NCI-H460 (cell line): ENCODE measurements around the gene GAS2L1. TPM values are rescaled to one million over a fixed set of nuclear protein-coding genes. Genes with fewer than 3 reads are reported as not detected.
"Not testable (repeated sequence)": the region's sequence is repeated elsewhere in the genome, so short reads cannot be mapped to it uniquely, and the experiment has no call there.

ENCODE experiments used
- DNase-seq: peaks from one replicate; pipeline ENCODE4 v3.0.0-alpha.2; 2016; ENCODE audit warnings: low read depth; ENCODE audit errors: extremely low read depth
- total RNA-seq: library from RNA; depleted of rRNA; stranded (reverse); fragments of >200 nt; shearing (Covaris generic); gene quantifications from 2 replicates; pipeline ENCODE4 v1.2.3, GENCODE V29; 2014

Gene GAS2L1
- total RNA-seq, 1 experiment from 2014 or later, result 10.2 TPM

DNA sequence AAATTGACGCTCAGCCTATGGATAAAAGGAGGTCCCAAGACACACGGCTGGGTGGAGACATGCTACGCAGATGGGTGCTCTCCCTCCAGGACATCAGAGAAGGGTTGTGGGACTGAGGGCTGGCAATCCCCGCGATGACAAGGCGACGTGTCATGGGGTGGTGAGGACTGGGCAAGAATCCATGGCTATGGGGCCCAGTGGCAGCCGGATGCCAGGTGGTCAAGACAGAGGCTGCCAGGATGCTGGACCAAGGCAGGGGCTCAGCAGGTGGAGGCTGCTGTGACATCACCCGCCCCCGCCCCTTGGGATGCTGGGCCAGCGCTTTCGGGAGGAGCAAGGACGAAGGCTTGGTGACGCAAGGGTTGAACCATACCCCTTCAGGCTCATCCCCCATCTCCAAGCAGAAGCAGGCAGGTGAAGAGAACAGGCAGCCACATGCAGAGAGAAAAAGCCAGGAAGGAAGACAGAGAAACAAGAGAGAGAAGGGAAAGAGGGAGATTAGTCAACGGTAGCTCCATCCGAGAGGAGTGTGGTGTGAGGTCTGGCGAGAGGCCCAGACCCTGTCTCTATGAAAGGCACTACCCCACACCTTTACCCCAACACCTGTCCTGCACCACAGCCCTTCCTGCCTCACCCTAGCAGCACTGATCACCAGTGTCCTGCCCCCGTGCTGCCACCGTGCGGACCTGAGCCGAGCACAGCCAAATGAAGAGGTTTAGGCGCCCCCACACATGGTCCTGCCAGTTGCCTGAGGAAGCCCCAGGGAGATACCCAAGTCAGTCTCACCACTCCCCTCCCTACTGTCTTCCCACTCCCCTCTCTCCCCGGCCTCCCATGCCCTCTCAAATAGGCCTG lies 33.2 kb downstream of the GAS2L1 start:
- no peak for DNase-seq

DNA sequence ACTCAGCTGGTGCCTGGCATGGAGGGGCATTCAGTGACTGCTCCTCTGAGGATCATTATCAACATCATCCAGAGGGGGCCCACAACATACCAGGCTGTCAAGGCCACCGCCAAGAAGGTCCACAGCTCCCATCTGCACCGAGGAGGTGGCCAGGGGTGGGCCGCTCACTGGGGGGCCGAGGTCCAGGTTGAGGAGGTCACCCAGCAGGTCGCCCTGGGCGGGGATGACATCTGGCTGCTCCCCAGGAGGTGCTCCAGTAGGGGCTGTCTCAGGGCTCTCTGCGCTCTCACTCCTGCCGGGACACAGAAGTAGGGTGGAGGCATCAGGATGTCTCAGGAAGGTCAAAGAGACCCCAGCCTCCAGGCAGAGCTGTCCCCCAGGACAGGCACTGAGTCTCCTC lies 34.1 kb downstream of the GAS2L1 start:
- DNase-seq, result no peak

DNA sequence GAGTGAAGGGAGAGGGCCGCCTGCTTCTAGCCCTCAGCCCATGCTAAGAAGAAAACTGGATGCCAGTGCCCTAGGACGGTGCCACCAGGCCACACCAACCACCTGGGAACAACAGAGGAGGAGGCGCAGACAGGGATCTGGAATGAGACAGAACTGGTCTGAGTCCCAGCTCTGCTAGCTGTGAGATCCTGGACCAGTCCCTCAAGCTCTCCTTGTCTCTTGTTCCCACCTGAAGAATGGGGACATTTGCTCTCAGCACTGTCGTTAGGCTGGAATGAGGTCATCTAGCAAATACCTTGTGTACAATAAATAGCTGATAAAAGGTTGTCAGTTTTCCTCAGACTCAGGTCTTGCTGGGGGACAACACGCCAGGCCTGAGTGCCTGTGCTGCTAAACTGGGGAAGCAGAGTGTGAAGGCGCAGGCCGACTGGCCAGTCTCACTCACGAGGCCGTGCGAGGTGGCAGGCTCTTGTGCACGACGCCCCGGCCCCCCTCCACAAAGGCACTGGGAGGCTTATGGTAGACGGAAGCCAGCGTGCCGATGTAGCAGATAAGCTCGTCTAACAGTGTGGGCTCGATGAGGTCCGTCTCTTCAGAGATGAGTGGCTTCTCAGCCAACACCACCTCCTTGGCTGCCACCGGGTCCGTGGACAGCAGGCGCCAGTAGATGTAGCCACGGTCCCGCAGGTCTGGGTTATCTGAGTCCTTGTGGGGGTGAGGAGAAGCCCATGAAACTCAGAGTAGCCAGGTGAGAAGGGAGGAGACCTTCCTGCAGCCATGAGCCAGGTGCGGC lies 34.8 kb downstream of the GAS2L1 start:
- no peak for DNase-seq

DNA sequence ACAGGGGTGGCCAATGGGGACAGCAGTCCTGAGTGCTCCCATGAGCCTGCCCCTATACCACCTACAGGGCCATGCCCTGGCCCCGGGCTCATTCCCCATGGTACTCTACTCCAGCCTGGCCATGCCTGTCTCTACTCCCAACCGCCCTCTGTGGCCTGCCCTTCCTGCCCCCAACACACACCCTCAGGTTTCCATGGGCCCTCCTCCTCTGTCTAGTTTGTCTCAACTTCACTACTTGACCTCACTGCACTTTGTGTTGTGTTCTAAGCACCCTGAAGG lies 35.3 kb downstream of the GAS2L1 start:
- no peak for DNase-seq

DNA sequence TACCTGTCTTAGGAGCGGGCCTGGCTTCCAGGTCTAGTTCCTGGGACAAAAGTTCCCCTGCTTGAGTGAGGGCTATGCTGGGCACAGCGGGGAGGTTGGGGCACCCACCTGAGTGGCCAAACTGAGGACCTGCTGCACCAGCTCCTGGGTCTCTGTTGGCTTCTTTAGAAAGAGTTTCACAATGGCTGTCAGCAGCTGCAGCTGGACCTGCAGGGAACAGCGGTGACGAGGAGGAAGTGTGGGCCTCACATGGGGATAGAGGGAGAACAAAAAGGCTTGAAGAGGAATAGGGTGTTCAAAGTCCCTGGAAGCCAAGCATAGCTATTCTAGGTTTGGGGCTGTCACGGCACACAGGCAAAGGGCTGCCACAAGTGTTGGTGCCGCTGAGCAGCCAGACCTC lies 35.7 kb downstream of the GAS2L1 start:
- DNase-seq, result no peak

DNA sequence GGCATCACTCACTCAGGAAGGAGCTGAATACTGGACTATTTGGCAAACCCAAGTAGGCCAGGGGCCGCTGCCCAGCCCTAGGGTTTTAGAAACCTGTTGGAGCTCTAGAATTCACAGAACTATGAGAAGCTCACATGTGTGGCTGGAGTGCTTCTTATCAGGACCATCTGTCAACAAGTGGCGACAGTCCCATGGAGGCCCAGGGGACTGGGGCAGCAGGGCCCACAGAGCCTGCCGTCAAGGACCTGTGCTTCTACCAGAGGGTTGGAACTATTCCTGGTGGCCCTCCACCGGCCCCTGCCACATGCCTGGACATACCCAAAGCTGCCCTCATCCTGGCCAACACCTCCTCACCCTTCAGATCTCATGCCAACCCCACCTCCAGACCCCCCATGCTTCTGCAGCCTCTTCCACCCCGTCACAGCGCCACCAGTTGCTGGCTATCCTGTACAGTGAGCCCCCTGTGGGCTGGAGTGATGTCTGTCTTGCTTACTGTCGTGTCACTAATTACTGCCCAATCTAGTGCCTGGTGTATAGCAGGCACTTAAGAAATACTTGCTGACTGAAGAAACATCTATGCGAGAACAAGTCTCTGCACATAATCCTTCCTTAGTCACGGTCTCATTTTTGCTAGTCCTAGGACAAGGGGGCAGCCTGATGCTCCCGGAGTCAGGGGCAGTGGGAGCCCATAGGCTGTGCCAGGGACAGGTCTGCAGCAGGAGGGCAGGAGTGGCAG lies 36.3 kb downstream of the GAS2L1 start:
- DNase-seq, result no peak

DNA sequence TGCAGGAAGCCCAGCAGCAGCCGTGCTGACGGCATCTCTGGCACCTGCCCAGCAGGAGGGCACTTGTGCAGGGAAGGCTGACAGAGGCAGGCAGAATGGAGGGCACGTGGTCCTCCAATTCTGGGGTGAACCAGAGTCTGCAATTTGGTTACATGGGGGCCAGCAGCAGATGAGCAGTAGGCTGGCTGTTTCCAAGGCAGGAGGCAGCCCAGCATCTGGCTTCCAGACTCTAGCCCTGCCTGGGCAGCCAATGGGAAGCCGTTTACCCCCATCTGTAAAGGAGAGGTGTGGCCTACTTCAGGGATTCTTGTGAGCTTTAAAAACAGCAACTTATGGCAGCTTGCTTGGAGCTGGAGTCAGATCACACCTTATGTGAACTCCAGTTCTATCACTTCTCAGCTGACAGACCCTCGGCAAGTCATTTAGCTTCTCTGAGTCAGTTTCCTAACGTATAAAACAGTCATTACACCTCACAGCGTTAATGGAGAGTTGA lies 36.9 kb downstream of the GAS2L1 start:
- no peak for DNase-seq

DNA sequence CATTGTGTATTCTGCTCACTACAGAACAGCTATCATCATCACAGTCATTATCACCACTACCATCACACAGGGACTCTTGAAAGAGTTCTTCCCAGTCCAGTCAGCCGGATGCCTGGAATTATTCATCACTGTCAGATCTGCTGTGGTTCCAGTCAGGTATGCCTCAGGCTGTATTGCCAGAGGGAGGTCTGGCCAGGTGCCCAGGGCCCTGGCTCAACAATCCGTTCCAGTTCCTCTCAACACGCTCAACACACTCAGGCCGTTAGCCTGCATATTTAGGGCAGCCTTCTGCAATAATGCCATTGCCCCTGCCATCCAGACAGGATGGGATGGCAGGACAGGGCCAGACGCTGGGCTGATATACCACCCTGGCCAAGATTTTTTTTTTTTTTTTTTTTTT lies 37.7 kb downstream of the GAS2L1 start:
- DNase-seq, result no peak

DNA sequence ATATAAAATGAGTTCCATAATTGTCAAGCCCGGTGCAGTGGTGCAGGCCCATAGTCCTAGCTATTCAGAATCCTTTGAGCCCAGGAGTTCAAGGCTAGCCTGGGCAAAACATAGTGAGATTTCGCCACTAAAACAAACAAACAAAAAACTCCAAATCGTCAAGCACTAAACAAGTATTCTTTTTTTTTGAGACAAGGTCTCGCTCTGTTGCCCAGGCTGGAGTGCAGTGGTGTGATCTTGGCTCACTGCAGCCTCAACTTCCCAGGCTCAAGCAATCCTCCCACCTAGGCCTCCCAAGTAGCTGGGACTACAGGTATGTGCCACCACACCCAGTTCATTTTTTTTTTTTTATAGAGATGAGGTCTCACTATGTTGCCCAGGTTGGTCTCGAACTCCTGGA lies 38.4 kb downstream of the GAS2L1 start:
- not testable (repeated sequence) for DNase-seq

DNA sequence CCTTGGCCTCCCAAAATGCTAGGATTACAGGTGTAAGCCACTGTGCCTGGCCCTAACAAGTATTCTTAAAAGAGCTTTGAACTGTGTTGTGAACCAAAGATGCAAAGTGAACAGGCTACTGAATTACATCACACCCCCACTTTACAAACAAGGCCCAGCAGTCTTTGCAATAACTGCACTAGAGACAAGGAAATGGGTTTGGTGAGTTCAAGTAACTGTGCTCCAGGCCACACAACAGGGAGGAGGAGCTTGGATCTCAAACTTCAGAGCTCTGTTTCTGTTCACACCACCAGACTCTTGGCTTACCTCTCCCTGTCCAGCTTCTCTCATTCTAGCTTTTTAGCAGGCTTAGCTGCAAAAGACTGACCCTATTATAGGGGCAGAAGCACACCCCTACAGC lies 39.5 kb downstream of the GAS2L1 start:
- DNase-seq, result no peak

DNA sequence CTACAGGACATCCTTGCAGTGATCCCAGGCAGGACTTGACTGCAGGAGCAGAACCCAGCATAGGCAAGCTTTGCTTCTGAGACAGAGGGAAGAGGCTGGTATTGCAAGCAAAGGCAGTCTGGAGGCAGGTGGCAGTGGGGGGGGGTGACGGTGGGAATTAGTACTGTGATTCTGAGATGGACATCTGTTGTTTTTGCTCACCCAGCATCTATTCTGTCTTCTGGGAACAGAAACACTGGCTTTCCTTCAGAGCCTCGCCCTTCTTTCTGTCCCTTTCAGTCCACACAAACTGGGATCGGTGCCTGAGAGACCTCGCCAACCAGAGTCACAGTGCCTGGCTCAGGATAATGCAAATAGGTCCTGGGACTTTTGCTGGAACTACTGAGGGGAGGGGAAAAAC lies 40.2 kb downstream of the GAS2L1 start:
- no peak for DNase-seq

DNA sequence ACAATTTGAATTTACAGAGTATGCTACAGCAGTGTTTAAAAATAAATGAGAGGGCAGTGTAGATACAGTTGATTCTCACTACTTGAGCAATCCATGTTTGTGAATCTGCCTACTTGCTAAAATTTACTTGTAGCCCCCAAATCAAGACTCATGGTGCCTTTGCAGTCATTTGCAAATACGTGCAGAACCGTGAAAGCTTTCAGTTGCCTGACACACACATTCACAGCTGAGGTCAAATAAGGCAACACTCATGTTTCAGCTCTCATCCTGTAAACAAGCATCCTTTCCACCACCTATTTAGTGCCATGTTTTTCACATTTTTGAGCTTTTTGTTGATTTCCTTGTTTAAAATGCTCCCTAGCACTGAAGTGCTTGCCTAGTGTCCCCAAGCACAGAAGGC lies 41.6 kb downstream of the GAS2L1 start:
- no peak for DNase-seq

DNA sequence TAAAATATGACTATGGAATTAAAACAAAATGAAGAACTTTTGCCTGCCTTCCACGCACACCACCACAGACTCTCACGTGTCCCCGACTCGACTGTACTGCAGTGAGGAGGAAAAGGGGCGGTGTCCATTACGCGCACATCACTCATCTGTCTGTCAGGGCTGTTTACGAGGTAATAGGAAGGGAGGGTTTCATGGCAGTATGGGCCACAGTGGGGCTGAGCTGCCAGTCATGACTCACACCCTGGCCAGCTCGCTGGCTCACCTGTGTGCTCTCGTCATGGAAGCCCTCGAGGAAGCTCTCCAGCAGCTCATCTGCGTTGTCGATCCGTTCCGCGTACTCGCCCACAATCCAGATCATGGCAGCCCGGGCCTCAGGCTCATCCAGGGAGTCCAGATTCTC lies 42.5 kb downstream of the GAS2L1 start:
- DNase-seq, result no peak

DNA sequence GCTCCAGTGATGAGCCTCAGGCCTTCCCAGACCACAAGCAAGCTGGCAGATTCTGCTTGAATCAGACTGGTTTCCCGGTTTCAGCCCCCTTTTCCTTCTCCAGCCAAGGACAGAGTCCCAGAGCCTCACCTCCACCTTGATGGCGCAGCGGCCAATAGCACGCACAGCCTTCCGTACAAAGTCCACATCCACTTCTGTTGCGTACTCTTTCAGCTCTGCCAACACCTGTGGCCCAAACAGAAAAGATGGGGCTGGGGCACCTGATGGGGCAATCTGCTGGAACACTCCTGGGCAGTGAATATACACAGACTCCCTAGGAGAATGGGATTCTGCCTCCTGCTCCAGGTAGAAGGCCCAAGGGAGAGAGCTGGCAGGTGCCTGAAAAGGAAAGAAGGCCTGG lies 44.6 kb downstream of the GAS2L1 start:
- no peak for DNase-seq

DNA sequence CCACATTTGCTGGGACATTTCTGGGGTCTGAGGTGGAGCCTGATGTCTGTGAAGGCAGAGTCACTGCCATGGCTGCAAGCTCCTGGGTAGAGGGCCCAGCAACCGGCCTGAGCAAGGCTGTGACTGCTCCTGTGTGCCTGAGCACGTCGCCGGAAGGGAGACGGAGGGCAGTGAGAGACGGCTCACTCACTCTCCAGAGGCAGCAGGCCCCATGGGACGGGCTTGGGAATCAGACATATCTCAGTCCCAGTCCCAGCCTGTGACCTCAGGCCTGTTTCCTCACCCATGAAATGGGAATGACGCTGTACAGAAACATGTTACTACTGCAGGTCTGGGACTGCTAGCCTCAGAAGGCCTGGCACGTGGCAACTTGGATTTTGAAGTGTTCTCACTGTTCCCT lies 45.4 kb downstream of the GAS2L1 start:
- DNase-seq, result no peak

DNA sequence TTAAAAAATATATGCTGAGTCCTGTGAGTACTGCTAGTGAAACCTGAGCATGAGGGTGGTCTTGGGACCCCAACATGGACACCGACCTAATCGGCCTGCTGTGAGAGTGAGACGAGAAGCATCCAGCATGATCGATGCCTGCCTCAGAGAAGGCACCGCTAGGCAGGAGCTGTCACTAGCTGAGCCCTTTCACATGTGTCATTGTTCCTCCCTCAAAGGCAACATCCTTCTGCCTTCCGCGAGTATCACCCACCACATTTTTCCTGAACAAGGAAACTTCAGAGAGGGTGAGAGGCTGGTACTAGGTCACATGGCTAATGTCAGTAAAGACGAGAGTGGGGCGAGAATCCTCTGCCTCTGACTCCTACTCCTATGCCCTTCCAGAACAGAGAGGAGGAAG lies 46.3 kb downstream of the GAS2L1 start:
- no peak for DNase-seq

DNA sequence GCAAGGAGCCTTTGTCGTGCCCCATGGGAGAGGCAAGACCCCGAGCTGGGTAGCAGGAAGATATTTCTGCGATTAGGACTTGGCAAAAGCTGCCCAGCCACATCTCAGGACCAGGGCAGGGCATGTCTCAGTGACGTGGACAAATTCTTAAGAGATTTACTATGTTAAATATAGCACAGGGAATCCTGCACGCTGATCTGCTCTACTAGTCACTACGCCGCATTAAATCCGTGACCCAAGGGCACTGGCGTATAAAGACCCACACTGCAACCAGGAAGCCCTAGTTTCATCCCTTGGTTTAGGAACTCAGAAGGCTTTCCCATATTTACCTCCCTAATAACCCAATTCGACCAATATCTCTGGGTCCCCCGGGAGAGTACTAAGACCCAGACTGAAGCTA lies 46.8 kb downstream of the GAS2L1 start:
- DNase-seq, result no peak

DNA sequence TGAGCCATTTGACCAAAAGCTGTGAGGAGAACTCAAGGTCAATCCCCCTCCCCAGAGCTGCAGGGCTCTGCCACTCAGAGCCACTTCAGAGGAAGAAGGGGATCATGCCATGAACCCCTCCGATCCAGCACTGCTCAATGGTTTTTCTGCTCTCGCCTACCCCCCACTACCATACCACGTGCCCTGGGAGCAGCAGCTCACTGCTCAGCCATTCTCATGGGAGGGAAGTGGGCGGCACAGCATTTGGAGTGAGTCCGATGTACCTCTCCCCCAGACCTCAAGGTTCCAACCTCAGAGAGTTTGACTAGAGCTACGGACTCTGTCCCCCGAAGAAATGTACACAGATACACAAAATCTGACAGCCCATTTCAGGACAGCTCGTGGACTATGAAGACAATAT lies 47.4 kb downstream of the GAS2L1 start:
- DNase-seq, result no peak

DNA sequence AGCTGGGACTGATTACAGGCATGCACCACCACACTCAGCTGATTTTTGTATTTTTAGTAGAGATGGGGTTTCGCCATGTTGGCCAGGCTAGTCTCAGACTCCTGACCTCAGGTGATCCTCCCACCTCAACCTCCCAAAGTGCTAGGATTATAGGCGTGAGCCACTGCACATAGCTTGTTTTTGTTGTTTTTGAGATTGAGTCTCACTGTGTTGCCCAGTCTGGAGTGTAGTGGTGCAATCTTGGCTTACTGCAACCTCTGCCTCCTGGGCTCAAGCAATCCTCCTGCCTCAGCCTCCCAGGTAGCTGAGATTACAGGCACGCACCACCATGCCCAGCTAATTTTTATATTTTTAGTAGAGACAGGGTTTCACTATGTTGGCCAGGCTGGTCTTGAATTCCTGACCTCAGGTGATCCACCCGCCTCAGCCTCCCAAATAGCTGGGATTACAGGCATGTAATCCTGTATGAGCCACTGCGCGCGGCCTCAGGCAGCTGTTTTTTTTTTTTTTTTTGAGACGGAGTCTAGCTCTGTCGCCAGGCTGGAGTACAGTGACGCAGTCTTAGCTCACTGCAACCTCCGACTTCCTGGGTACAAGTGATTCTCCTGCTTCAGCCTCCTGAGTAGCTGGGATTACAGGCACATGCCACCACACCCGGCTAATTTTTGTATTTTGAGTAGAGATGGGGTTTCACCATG lies 50.9 kb downstream of the GAS2L1 start:
- DNase-seq, result not testable (repeated sequence)

DNA sequence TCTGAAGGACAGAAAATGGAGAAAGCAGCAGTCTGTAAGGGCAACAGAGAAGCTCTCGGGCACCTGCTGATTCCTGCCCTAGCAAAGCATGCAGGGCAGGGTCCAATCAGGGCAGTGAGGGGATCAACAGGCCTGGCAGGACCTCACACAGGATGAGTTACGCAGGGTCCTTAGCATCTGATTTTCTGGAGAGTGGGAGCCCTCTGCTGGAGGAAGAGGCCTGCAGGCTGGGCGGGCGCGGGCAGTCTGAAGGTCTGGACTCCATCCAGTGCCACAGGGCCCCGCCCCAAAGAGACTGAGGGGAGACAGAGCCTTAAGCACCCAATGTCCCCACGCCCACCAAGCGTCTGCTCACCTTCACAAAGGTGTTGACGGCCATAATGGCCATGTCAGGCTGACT lies 53.0 kb downstream of the GAS2L1 start:
- DNase-seq, result peak; percentile 30
